Dedifferentiated amniotic fluid mesenchymal stem cell (primary cell): ENCODE data around the gene SLAIN1.
"Not testable (repeated sequence)": the region's sequence is repeated elsewhere in the genome, so short reads cannot be mapped to it uniquely, and the experiment has no call there.

Experiments
- DNase-seq: peaks from one replicate; pipeline ENCODE4 v3.0.0-alpha.2; 2016; ENCODE audit errors: extremely low spot score

SLAIN1 gene

GRCh38 chr13:77697217-77698103 lies at the start of gene SLAIN1:
TSS of gene SLAIN1 (plus strand) at chr13:77697687. CDS start at chr13:77697914, 227 bp downstream.
- no peak for DNase-seq

- no peak for DNase-seq
Measured at GRCh38 chr13:77650409-77650808, 47.1 kb upstream of the SLAIN1 start.

- DNase-seq, result no peak
Measured at GRCh38 chr13:77653301-77653700, 44.2 kb upstream of the SLAIN1 start.

- not testable (repeated sequence) for DNase-seq
Measured at GRCh38 chr13:77660016-77660415, 37.5 kb upstream of the SLAIN1 start.

- no peak for DNase-seq
Measured at GRCh38 chr13:77660841-77661250, 36.6 kb upstream of the SLAIN1 start.

- not testable (repeated sequence) for DNase-seq
Measured at GRCh38 chr13:77662301-77662700, 35.2 kb upstream of the SLAIN1 start.

GRCh38 chr13:77662831-77663230 lies 34.7 kb upstream of the SLAIN1 start:
- not testable (repeated sequence) for DNase-seq

- DNase-seq, result no peak
Measured at GRCh38 chr13:77674852-77675251, 22.6 kb upstream of the SLAIN1 start.

- no peak for DNase-seq
Measured at GRCh38 chr13:77678691-77679235, 18.7 kb upstream of the SLAIN1 start.

GRCh38 chr13:77687799-77688198 lies 9.7 kb upstream of the SLAIN1 start:
- no peak for DNase-seq

- no peak for DNase-seq
Measured at GRCh38 chr13:77691871-77692270, 5.6 kb upstream of the SLAIN1 start.

- no peak for DNase-seq
Measured at GRCh38 chr13:77692746-77693448, 4.6 kb upstream of the SLAIN1 start.

- no peak for DNase-seq
Measured at GRCh38 chr13:77693449-77693940, 4.0 kb upstream of the SLAIN1 start.

GRCh38 chr13:77696006-77696878 lies 1.2 kb upstream of the SLAIN1 start:
- DNase-seq, result no peak

GRCh38 chr13:77696879-77697216 lies 639 bp upstream of the SLAIN1 start:
- no peak for DNase-seq

- no peak for DNase-seq
Measured at GRCh38 chr13:77698201-77699058, 943 bp downstream of the SLAIN1 start.

- DNase-seq, result no peak
Measured at GRCh38 chr13:77699059-77699680, 1.7 kb downstream of the SLAIN1 start.

- no peak for DNase-seq
Measured at GRCh38 chr13:77701305-77701704, 3.8 kb downstream of the SLAIN1 start.

GRCh38 chr13:77702366-77702765 lies 4.9 kb downstream of the SLAIN1 start:
- no peak for DNase-seq

- no peak for DNase-seq
Measured at GRCh38 chr13:77703408-77703807, 5.9 kb downstream of the SLAIN1 start.
